Measurements from ENCODE around the gene TTC34. TPM values are rescaled to one million over a fixed set of nuclear protein-coding genes. Genes with fewer than 3 reads are reported as not detected.

TTC34 gene
- total RNA-seq (2011; cell fraction: chromatin; rRNA removed; ENCODE audit: low replicate concordance) = 0.42 and 1.5 TPM in 2 replicates
- 1.8 and 2.0 TPM in 2 replicates for total RNA-seq (2011; cell fraction: nucleolus; rRNA removed)
- total RNA-seq (2011; cell fraction: nucleoplasm; rRNA removed) = 1.3 and 1.5 TPM in 2 replicates
- total RNA-seq (2014; rRNA removed) = 0.05 and 0.08 TPM in 2 replicates
- 0.03 and 0.04 TPM in 2 replicates for total RNA-seq (2014; rRNA removed; fragmentation: Illumina TruSeq; extraction: Trizol)
- 0.07 and 0.08 TPM in 2 replicates for total RNA-seq (2015; rRNA removed; fragmentation: Illumina TruSeq; extraction: Trizol)
- 0.31 and 0.38 TPM in 2 replicates for total RNA-seq (2021)
- 0.04 and 0.08 TPM in 2 replicates for polyA plus RNA-seq (2011; rRNA removed)
- polyA plus RNA-seq (2011; cell fraction: cytosol; rRNA removed) = not detected in 2 replicates
- polyA plus RNA-seq (2011; cell fraction: nucleus; rRNA removed) = 0.69 and 0.88 TPM in 2 replicates
- 0.08 and 0.24 TPM in 2 replicates for polyA plus RNA-seq (2012)
- polyA plus RNA-seq (2014; fragmentation: Illumina TruSeq; extraction: Trizol) = 0.03 TPM in 2 replicates
- polyA plus RNA-seq (2014; fragmentation: Nextera tagmentation; extraction: Ambion mirVana) = not detected
- 0.09 and 0.28 TPM in 2 replicates for polyA plus RNA-seq (2014; rRNA removed)
- polyA minus RNA-seq (2011; rRNA and poly(A)+ RNA removed) = 0.14 and 0.18 TPM in 2 replicates
- polyA minus RNA-seq (2011; cell fraction: cytosol; rRNA and poly(A)+ RNA removed) = 0.19 TPM in 1 of 2 replicates, not detected in the other
- 1.3 and 1.9 TPM in 2 replicates for polyA minus RNA-seq (2011; cell fraction: nucleus; rRNA and poly(A)+ RNA removed)
- Bru-seq, nascent RNA = percentile 19 among the genes with signal in this experiment
- BruChase-seq, experiment 1, labeled RNA remaining after a 2-hour chase = percentile 5 among the genes with signal in this experiment
- percentile 2 among the genes with signal in this experiment for BruChase-seq, experiment 2, labeled RNA remaining after a 6-hour chase
- long read RNA-seq, experiment 1 = 0 reads
- long read RNA-seq, experiment 2 = 0 reads
- long read RNA-seq, experiment 3 = 0 reads

- in situ Hi-C loops (cut with MboI) (no loop called here), intact Hi-C loops (cut with micrococcal nuclease) (loop anchor here (1.0 kb wide), 2 partner anchors 253 to 387 kb away; no protein-coding TSS in a partner anchor)
- peak; percentile 99 for ATAC-seq
- Histone ChIP-seq H3K27ac (ENCODE audit: extremely low read depth, low read depth, low read length) (no peak within 1 kb of the TSS), H3K9ac (ENCODE audit: insufficient read depth in 1 of 2, low read depth in 2 of 2, low read length in 2 of 2) (no peak within 1 kb of the TSS), H3K4me2 (ENCODE audit: insufficient read depth, low read length) (no peak within 1 kb of the TSS), H3K4me3 (no peak within 1 kb of the TSS), H2AFZ (ENCODE audit: low read depth, low read length) (no peak within 1 kb of the TSS), H4K20me1 (replicated peaks; ENCODE audit: control insufficient read depth, insufficient read depth, low read length) (no peaks in the 10 kb centered on the region; the same call in 1 of the 2 replicates), H3K4me1 (replicated peaks in 1 of 2; ENCODE audit: control insufficient read depth in 2 of 2, insufficient read depth in 2 of 2, low read length in 2 of 2) (peaks cover 0 to 34% of the 10 kb centered on the region in 2 experiments; a peak in 1 of 5 replicates), H3K79me2 (ENCODE audit: control insufficient read depth, insufficient read depth, low read length) (no peaks in the 10 kb centered on the region), H3K27me3 (ENCODE audit: control insufficient read depth in 2 of 2, insufficient read depth in 2 of 2, low read length in 2 of 2) (peaks cover 0 to 27% of the 10 kb centered on the region in 2 experiments; a peak in 3 of 5 replicates), H3K36me3 (ENCODE audit: control insufficient read depth, insufficient read depth, low read length) (no peaks in the 10 kb centered on the region), H3K9me1 (ENCODE audit: control insufficient read depth, insufficient read depth, low read length) (no peaks in the 10 kb centered on the region), H3K9me3 (replicated peaks; ENCODE audit: control insufficient read depth, insufficient read depth, low read depth, low read length) (no peaks in the 10 kb centered on the region)
- 3% methylated on average over 20 of the region's 21 CpGs for WGBS (ENCODE audit: insufficient coverage, low coverage, missing lambda C conversion rate)
- BruUV-seq (replicated peaks) = no TSS peak
- POLR2A ChIA-PET = no interaction called here
- CTCF ChIA-PET (ENCODE audit: low intra/inter-chr PET ratio) = interaction anchor here (0.5 to 1.2 kb wide), 2 partner anchors 388 to 1172 kb away, joined by 3 to 4 read pairs; no protein-coding TSS in a partner anchor
- FAIRE-seq = peak; percentile 65
- peak; percentile 76 to 90 (median 89) for DNase-seq (ENCODE audit: extremely low read depth in 1 of 4, low spot score in 3 of 4)
- TF ChIP-seq ZBTB1 (CRISPR knock-in tag; IDR thresholded peaks at IDR 0.05; ENCODE audit: borderline replicate concordance, low read depth) = no peak
- peak; percentile 75 for TF ChIP-seq SMC3 (conservative IDR thresholded peaks at IDR 0.05; ENCODE audit: insufficient read depth, low read depth, low read length)
- TF ChIP-seq MLLT1 (IDR thresholded peaks at IDR 0.05) = peak in 1 of 2 experiments; percentile 54; a peak in 1 of 4 replicates
- TF ChIP-seq TAF7 (tag; IDR thresholded peaks at IDR 0.05) = no peak
- TF ChIP-seq RB1 (IDR thresholded peaks at IDR 0.05; ENCODE audit: low read depth) = 0 out of 2 replicates have a peak, but pooled peaks have one; percentile 41
- peak; percentile 29; the same call in 1 of the 2 replicates for TF ChIP-seq CTBP1 (IDR thresholded peaks at IDR 0.05; ENCODE audit: borderline replicate concordance)
- TF ChIP-seq ZNF583 (CRISPR knock-in tag; IDR thresholded peaks at IDR 0.05) = no peak
- peak; percentile 90; the same call in 1 of the 2 replicates for TF ChIP-seq ESRRA (IDR thresholded peaks at IDR 0.05; ENCODE audit: borderline replicate concordance, low read depth)
- peak; percentile 40; the same call in 1 of the 2 replicates for TF ChIP-seq EGR1 (conservative IDR thresholded peaks at IDR 0.05)
These were observed at the start of gene TTC34 for GRCh38 chr1:2801535-2802291. TSS of gene TTC34 (minus strand) at chr1:2801693. CDS start at chr1:2800827, 866 bp downstream.
